Mesendoderm (in vitro differentiated cells): ENCODE results near the gene PLCB1.

ENCODE experiments used
- DNase-seq: peaks from one replicate; pipeline ENCODE4 v3.0.0; 2013
- H2AK5ac ChIP-seq: 2 replicates; pipeline ENCODE4 v1.6.1; 2013; ENCODE audit warnings: low read length, inconsistent platforms
- H2BK120ac ChIP-seq: 2 replicates; pipeline ENCODE4 v1.6.1; 2013; ENCODE audit warnings: low read depth, mild to moderate bottlenecking, low read length, moderate library complexity, mixed read lengths
- H2BK15ac ChIP-seq: replicated peaks from 2 replicates; pipeline ENCODE4 v1.6.1; 2013; ENCODE audit warnings: low read depth, mild to moderate bottlenecking, moderate library complexity
- H2BK5ac ChIP-seq: 2 replicates; pipeline ENCODE4 v1.6.1; 2013; ENCODE audit warnings: low read length, inconsistent platforms
- H3K18ac ChIP-seq: 2 replicates; pipeline ENCODE4 v1.6.1; 2013; ENCODE audit warnings: mild to moderate bottlenecking, low read length, mixed read lengths
- H3K23ac ChIP-seq: one replicate; pipeline ENCODE4 v1.6.1; 2013; ENCODE audit warnings: low read length
- H3K27ac ChIP-seq: 2 replicates; pipeline ENCODE4 v1.5.1; 2013; ENCODE audit warnings: low read depth, mild to moderate bottlenecking, inconsistent platforms, low read length, moderate library complexity
- H3K27me3 ChIP-seq: 2 replicates; pipeline ENCODE4 v1.6.1; 2013; ENCODE audit warnings: low read length, control low read depth, mild to moderate bottlenecking, inconsistent platforms; ENCODE audit not compliant: insufficient read depth, poor library complexity
- H3K36me3 ChIP-seq: 2 replicates; pipeline ENCODE4 v1.6.1; 2013; ENCODE audit warnings: low read length, inconsistent platforms; ENCODE audit not compliant: control insufficient read depth, insufficient read depth
- H3K4ac ChIP-seq: one replicate; pipeline ENCODE4 v1.6.1; 2013; ENCODE audit warnings: low read depth, mild to moderate bottlenecking, low read length, moderate library complexity
- H3K4me1 ChIP-seq: 2 replicates; pipeline ENCODE4 v1.6.1; 2013; ENCODE audit warnings: low read depth, low read length, inconsistent platforms; ENCODE audit not compliant: control insufficient read depth
- H3K4me2 ChIP-seq: 2 replicates; pipeline ENCODE4 v1.6.1; 2013; ENCODE audit warnings: low read length
- H3K4me3 ChIP-seq: 2 replicates; pipeline ENCODE4 v1.5.1; 2013; ENCODE audit warnings: mild to moderate bottlenecking, low read length
- H3K56ac ChIP-seq: one replicate; pipeline ENCODE4 v1.6.1; 2013; ENCODE audit warnings: low read length
- H3K79me1 ChIP-seq: 2 replicates; pipeline ENCODE4 v1.6.1; 2013; ENCODE audit warnings: low read length, inconsistent platforms
- H3K79me2 ChIP-seq: 2 replicates; pipeline ENCODE4 v1.6.1; 2013; ENCODE audit warnings: mild to moderate bottlenecking, low read length; ENCODE audit not compliant: control insufficient read depth, insufficient read depth
- H3K9ac ChIP-seq: 2 replicates; pipeline ENCODE4 v1.6.1; 2013; ENCODE audit warnings: low read length, inconsistent platforms
- H4K5ac ChIP-seq: one replicate; pipeline ENCODE4 v1.6.1; 2013; ENCODE audit warnings: low read length
- H4K8ac ChIP-seq: one replicate; pipeline ENCODE4 v1.6.1; 2013; ENCODE audit warnings: low read depth, mild to moderate bottlenecking, control low read depth, low read length, moderate library complexity
- WGBS: extraction: QIAGEN DNeasy Blood & Tissue Kit; methylation state at CpG from one replicate; pipeline ENCODE4 v1.1.7; 2013; ENCODE audit warnings: low lambda C conversion rate, missing lambda C conversion rate; ENCODE audit not compliant: insufficient coverage; ENCODE audit errors: extremely low coverage; 5-methylcytosine and 5-hydroxymethylcytosine counted together

Gene PLCB1

DNA sequence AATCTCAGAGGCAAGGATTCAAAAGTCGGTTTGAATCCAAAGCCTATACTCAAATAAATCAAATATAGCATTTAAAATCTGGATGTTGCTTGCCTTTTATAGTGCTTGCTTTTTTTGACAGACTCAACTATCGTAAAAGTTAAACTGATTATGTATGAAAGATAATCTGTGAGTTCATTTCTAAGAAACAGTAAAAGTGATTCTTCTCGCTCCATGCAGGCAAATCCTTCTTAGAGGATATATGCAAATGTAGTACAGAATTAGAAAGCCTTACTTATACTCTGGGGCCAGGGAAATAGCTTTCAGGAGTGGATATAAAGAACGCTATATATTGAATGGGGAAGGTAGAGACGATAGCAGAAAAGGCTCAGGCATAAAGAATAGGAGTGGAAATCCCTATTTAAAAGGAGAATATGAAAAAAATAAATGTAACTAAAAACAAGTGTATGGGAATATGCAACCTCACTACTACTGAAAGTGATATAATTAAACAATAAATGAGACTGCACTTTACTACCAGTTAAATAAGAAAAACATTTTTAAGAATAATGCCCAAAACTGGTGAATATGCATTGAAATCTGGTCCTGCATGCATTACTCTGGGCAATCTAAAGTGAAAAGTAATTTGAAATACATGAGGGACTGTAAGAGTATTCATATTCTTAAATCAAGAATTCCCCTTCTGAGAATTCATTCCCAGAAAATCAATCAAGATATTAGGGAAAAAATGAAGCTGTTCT, 575.1 kb downstream of the PLCB1 start:
- Histone ChIP-seq H4K5ac (no peak overlapping the region), H3K79me2 (no peaks in the 10 kb centered on the region), H3K23ac (no peak overlapping the region), H3K27ac (no peak overlapping the region), H3K4me3 (no peak overlapping the region), H3K4me1 (no peaks in the 10 kb centered on the region), H3K4me2 (no peak overlapping the region), H3K79me1 (no peaks in the 10 kb centered on the region), H3K9ac (no peak overlapping the region), H3K36me3 (no peaks in the 10 kb centered on the region), H3K4ac (no peak overlapping the region), H2BK120ac (no peak overlapping the region), H3K27me3 (no peaks in the 10 kb centered on the region), H3K56ac (no peak overlapping the region), H2BK15ac (no peak overlapping the region), H2BK5ac (no peak overlapping the region), H3K18ac (no peak overlapping the region), H4K8ac (no peak overlapping the region), H2AK5ac (no peak overlapping the region)
- no CpG with 5 or more reads among the region's 5 CpGs for WGBS
- no peak for DNase-seq

DNA sequence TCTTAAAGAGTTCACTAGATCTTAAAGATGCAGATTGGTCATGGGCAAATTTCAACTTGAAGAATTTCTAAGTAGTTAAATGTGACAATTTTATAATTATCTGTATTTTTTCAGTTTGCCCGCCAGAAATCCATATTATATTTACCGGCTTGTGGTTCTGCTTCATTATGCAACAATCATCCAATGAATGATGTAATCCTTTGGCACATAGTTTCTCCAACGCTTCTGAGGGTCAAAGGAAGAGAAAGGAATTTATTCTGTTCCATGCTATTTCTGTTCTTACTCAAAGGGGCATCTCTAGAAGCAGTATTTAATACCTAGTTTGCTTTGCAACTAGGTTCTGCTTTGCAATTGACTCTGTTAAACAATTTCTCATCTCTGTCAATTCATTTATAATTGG, 577.6 kb downstream of the PLCB1 start:
- H2AK5ac ChIP-seq, result no peak overlapping the region
- H3K18ac ChIP-seq, result no peak overlapping the region
- no peak overlapping the region for H3K56ac ChIP-seq
- no peak overlapping the region for H4K5ac ChIP-seq
- no peak overlapping the region for H3K27ac ChIP-seq
- H3K79me1 ChIP-seq, result no peaks in the 10 kb centered on the region
- H4K8ac ChIP-seq, result no peak overlapping the region
- no peak overlapping the region for H2BK120ac ChIP-seq
- H3K9ac ChIP-seq, result no peak overlapping the region
- no peak overlapping the region for H3K4ac ChIP-seq
- no peak overlapping the region for H3K23ac ChIP-seq
- no peaks in the 10 kb centered on the region for H3K27me3 ChIP-seq
- H3K79me2 ChIP-seq, result no peaks in the 10 kb centered on the region
- no peak overlapping the region for H3K4me3 ChIP-seq
- no peaks in the 10 kb centered on the region for H3K4me1 ChIP-seq
- no peak overlapping the region for H3K4me2 ChIP-seq
- DNase-seq, result no peak
- no peaks in the 10 kb centered on the region for H3K36me3 ChIP-seq
- no peak overlapping the region for H2BK5ac ChIP-seq
- no CpG with 5 or more reads among the region's 3 CpGs for WGBS
- H2BK15ac ChIP-seq, result no peak overlapping the region

DNA sequence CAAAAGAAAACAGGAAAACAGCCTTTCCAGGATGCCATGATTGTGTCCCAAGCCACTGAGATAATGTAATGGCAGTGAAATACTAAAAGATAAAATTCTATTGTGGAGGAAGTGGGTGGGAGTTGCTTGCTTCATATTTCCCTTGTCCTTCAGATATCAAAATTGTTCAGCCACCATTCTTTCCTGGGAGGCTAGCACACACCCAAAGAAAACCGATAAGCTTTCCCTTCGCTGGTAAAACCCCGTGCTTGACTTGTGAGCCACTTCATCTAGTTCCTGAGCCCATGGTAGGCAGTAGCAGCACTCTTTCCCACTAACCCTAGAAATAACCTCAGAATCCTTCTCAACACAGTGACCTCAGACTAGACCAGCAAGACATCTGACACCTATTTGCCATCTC, 579.4 kb downstream of the PLCB1 start:
- Histone ChIP-seq H3K79me2 (no peaks in the 10 kb centered on the region), H3K18ac (no peak overlapping the region), H4K5ac (no peak overlapping the region), H3K56ac (no peak overlapping the region), H2AK5ac (no peak overlapping the region), H3K4me2 (no peak overlapping the region), H2BK120ac (no peak overlapping the region), H3K27me3 (no peaks in the 10 kb centered on the region), H2BK5ac (no peak overlapping the region), H3K79me1 (no peaks in the 10 kb centered on the region), H3K23ac (no peak overlapping the region), H3K27ac (no peak overlapping the region), H3K9ac (no peak overlapping the region), H3K4me1 (no peaks in the 10 kb centered on the region), H2BK15ac (no peak overlapping the region), H3K36me3 (no peaks in the 10 kb centered on the region), H4K8ac (no peak overlapping the region), H3K4ac (no peak overlapping the region), H3K4me3 (no peak overlapping the region)
- WGBS, result no CpG with 5 or more reads among the region's 3 CpGs
- DNase-seq, result no peak

DNA sequence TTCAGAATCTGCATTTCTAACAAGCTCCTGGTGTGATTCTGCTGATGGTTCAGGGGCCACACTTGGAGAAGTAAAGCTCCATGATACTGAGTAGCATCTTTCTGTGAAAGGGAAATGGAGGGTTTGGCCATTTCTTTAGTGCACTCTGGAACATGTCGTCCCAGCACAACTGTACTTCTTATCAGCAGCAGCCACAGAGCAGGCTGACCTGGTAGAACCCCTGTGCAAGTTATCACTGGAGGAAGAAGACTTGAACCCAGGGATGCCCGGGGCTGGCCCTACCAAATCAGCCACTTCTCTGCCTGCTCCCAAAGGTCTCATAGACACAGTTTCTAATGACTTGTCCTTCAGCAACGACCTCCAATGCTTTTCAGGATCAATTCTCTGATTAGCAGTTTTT, 582.1 kb downstream of the PLCB1 start:
- H3K36me3 ChIP-seq, result no peaks in the 10 kb centered on the region
- H3K27me3 ChIP-seq, result no peaks in the 10 kb centered on the region
- no peak overlapping the region for H2BK5ac ChIP-seq
- DNase-seq, result no peak
- H3K18ac ChIP-seq, result no peak overlapping the region
- no peak overlapping the region for H2AK5ac ChIP-seq
- no peak overlapping the region for H2BK120ac ChIP-seq
- no peak overlapping the region for H3K4ac ChIP-seq
- no peak overlapping the region for H2BK15ac ChIP-seq
- H3K56ac ChIP-seq, result no peak overlapping the region
- H3K4me3 ChIP-seq, result no peak overlapping the region
- H3K79me1 ChIP-seq, result no peaks in the 10 kb centered on the region
- no peak overlapping the region for H4K8ac ChIP-seq
- no peak overlapping the region for H3K23ac ChIP-seq
- no peak overlapping the region for H4K5ac ChIP-seq
- WGBS, result no CpG with 5 or more reads among the region's 3 CpGs
- H3K4me2 ChIP-seq, result no peak overlapping the region
- H3K4me1 ChIP-seq, result no peaks in the 10 kb centered on the region
- no peak overlapping the region for H3K27ac ChIP-seq
- no peaks in the 10 kb centered on the region for H3K79me2 ChIP-seq
- H3K9ac ChIP-seq, result no peak overlapping the region

DNA sequence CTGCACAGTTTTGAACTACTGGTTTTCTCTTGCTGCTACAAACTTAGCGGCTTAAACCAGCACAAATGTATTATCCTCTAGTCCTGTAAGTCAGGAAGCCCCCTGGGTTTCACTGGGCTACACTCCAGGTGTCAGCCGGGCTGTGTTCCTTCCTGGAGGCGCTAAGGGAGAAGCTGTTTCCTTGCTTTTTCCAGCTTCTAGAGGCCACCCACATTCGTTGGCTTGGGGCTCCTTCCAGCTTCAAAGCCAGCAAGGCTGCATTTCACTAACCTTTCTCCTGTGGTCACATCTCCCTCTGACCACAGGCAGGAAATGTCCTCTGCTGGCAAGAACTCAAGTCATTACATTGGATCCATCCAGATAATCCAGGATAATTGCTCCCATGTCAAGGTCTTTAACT, 586.2 kb downstream of the PLCB1 start:
- H4K8ac ChIP-seq, result no peak overlapping the region
- no peak overlapping the region for H3K56ac ChIP-seq
- no peak overlapping the region for H3K23ac ChIP-seq
- H3K27ac ChIP-seq, result no peak overlapping the region
- H2BK120ac ChIP-seq, result no peak overlapping the region
- no peak overlapping the region for H3K4me3 ChIP-seq
- no peaks in the 10 kb centered on the region for H3K79me2 ChIP-seq
- no peak overlapping the region for H3K4ac ChIP-seq
- no peak overlapping the region for H3K4me2 ChIP-seq
- H2BK5ac ChIP-seq, result no peak overlapping the region
- no peak overlapping the region for H4K5ac ChIP-seq
- DNase-seq, result no peak
- H3K79me1 ChIP-seq, result no peaks in the 10 kb centered on the region
- no peak overlapping the region for H2AK5ac ChIP-seq
- H3K18ac ChIP-seq, result no peak overlapping the region
- no CpG with 5 or more reads among the region's 4 CpGs for WGBS
- H3K27me3 ChIP-seq, result no peaks in the 10 kb centered on the region
- no peaks in the 10 kb centered on the region for H3K36me3 ChIP-seq
- H2BK15ac ChIP-seq, result no peak overlapping the region
- H3K9ac ChIP-seq, result no peak overlapping the region
- H3K4me1 ChIP-seq, result no peaks in the 10 kb centered on the region

DNA sequence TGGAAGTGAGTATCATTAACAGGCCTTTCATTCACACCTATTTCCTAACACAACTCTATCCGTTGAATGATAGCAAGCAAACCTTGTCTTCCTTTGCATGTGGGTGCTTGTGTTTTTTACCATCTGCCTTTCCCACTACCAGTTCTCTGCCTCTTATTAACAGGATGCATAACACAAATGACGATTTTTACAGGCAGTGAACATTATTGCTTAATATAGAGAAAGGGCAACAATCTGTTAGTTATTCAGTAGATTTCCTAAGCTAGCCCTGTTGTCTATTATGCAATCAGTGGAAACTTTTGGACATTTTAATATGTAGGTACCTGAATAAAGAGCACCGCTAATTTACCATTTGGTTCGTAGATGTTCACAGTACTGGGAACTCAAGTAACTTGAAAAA, 588.0 kb downstream of the PLCB1 start:
- no peaks in the 10 kb centered on the region for H3K27me3 ChIP-seq
- H3K23ac ChIP-seq, result no peak overlapping the region
- no CpG with 5 or more reads among the region's 4 CpGs for WGBS

More for the DNA sequence above, 588.0 kb downstream of the PLCB1 start:
- no peak overlapping the region for H3K27ac ChIP-seq
- no peak overlapping the region for H2AK5ac ChIP-seq
- no peaks in the 10 kb centered on the region for H3K4me1 ChIP-seq
- H3K4me2 ChIP-seq, result no peak overlapping the region
- no peak for DNase-seq
- no peak overlapping the region for H3K4me3 ChIP-seq
- H2BK5ac ChIP-seq, result no peak overlapping the region
- H4K8ac ChIP-seq, result no peak overlapping the region
- no peak overlapping the region for H3K18ac ChIP-seq
- no peak overlapping the region for H2BK120ac ChIP-seq
- no peak overlapping the region for H3K4ac ChIP-seq
- no peaks in the 10 kb centered on the region for H3K36me3 ChIP-seq
- H3K79me1 ChIP-seq, result no peaks in the 10 kb centered on the region
- no peak overlapping the region for H2BK15ac ChIP-seq
- H3K56ac ChIP-seq, result no peak overlapping the region
- no peak overlapping the region for H3K9ac ChIP-seq
- no peaks in the 10 kb centered on the region for H3K79me2 ChIP-seq
- no peak overlapping the region for H4K5ac ChIP-seq
